HG03066 (cell line): Measurements from ENCODE around the gene PRXL2B.

Source experiments
- ATAC-seq: cut with Tn5 transposase; IDR thresholded peaks from one replicate; pipeline ENCODE4 v1.9.1; 2021; ENCODE audit warnings: low read depth; ENCODE audit not compliant: unreplicated experiment

Gene PRXL2B

DNA sequence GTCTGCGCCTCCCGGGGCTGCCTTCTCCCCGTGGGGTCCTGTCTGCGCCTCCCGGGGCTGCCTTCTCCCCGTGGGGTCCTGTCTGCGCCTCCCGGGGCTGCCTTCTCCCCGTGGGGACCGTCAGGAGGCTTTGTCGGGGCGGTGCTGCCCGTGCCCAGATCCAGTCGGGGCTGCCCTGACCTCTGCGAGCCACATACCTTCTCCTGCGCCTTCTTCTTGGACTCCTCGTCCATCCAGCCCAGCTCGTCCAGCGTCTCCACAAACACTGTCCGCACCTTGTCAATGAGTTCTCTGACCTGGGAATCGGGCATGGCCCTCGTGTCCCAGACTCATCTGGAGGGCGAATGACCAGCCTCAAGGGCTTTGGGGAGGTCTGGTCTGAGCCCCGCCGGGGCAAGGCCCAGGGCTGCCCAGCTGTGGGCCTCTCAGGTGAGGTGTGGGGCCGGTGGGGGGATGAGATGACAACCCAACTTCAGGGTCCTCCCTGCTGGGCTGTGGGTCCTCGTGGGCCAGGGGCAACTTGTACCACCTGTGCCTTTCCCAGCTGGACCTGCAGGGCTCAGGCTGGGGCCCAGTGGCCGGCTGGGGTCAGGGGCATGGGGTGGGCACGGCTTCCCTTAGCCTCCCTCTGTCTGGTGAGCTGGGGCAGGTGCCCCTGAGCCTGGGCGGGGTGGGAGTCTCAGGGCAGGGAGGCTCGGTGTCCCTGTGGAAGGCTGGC is 9.4 kb downstream of the PRXL2B start:
- no peak for ATAC-seq

- ATAC-seq, result no peak
Observed at GRCh38 chr1:2596530-2597333, 10.2 kb downstream of the PRXL2B start.

DNA sequence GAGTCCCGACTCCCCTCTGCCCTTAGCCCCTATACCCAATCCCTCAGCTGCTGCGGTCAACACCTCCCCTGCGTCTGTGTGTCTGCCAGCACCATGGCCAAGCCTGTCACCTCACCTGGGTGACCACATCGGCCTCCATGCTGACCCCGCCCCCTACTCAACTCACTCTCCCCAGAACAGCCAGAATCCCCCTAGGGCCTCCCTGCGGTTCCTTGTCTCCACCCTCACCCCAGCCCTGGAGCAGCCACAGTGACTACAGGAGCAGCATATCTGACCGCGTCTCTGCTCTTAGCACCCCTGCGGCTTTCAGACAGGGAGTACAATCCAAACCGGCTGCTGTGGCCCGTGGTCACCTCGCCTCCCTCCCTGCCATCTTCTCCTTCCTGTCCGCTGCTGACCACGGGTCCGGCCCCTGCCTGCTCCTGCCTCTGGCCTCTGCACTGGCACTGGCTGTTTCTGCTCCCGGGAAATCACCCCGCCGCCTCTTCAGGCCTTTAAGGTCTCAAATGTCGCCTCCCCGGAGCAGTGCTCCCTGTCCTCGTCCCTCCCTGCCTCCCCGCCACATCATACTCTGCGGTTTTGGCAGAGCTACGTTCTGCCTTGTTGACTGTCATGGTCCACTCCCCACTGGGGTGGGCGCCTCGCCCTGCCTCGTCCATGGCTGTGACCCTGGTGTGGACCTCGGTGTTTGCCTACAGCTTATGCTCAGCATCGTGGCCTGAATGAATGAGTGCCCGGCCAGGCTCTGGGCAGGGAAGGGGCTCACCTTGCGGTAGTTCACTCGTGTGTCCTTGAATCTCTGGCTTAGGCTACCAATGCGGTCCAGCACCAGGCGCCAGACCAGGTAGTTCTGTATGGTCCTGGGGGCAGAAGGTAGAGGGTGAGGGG is 11.1 kb downstream of the PRXL2B start:
- no peak for ATAC-seq

- no peak for ATAC-seq
Observed at GRCh38 chr1:2598329-2598931, 11.9 kb downstream of the PRXL2B start.

- ATAC-seq, result no peak
Observed at GRCh38 chr1:2601721-2602303, 15.2 kb downstream of the PRXL2B start.

DNA sequence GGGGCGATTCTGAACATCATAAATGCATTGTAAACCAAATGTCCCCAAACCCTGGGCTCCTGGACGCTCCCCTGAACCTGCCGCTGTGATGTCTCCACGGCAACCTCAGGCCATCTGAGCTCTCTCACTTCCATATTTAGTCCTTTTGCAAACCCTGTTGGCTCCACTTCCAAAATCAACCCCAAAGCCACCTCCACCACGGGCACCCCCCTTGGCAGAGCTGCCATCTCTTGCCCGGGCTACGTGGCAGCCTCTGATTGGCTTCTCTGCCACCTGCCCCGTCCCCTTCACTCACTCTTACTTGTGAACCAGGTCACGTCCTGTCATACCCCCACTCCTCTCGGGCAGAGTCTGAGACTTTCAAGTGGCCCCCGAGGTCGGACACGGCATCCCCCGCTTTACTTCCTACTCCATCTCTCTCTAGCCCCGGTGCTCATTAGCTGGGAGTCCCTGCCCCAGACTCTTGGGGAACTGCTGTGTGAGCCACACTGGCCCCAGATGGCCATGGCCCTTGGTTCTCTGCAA is 15.8 kb downstream of the PRXL2B start:
- no peak for ATAC-seq

- ATAC-seq, result no peak
Observed at GRCh38 chr1:2602866-2603520, 16.4 kb downstream of the PRXL2B start.

DNA sequence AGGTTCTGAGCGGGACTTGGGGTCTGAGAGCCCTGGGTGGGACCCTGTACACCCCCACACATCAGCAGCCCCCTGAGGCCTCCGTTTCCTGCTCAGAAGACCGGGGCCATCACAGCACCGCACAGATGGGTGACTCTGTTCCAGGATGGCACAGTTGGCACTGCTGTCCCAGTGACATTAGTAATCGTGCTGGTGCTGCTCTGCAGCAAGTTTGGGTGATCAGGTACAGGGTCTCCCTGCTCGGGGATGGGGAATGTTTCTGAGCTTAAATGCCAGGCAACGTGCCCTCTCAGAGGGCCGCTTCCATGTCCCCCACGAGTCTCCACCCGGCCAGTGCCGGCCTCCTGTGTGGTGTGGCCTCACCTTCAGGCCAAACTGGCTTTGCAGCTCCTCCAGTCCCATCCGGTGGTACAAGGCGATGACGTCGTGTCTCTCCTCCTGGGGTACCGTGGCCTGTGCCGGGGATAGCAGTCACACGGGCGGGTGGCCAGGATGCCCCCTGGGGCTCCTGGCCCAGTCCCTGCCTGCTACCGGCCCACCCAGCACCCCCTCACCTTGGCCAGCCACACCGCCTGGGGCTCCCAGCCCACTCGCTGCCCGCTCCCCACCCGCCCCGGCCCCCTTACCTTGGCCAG is 17.1 kb downstream of the PRXL2B start:
- no peak for ATAC-seq

DNA sequence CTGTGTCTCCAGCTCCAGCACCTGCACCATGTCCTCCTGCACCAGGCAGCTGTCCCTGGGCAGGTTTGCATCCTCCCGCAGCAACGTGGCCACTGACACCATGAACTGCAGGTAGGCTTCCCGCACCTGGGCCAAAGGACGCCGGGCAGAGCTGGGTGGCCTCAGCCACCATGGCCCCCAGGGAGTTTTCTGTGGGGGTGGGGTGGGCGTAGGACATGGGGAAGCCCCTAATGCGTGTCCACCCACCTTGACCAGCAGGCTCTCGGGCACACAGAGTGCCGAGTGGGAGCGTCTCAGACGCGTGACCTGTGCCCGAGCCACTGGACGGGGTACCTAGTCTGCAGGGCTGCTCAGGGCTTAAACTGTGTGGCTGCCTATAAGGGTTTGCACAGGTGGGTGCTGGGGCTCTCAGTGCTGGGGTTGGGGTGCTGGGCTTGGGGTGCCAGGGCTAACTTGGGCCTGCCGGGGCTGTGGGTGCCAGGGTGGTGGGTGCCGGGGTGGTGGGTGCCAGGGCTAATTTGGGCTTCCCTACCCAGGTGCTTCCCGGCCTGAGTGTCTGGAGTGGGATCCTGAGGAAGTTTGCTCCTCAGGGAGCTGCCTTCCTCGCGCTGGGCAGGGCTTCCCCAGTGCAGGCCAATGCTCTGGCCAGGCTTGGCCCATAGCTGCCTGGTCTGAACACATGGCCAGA is 17.7 kb downstream of the PRXL2B start:
- no peak for ATAC-seq

- no peak for ATAC-seq
Observed at GRCh38 chr1:2604844-2605508, 18.4 kb downstream of the PRXL2B start.

DNA sequence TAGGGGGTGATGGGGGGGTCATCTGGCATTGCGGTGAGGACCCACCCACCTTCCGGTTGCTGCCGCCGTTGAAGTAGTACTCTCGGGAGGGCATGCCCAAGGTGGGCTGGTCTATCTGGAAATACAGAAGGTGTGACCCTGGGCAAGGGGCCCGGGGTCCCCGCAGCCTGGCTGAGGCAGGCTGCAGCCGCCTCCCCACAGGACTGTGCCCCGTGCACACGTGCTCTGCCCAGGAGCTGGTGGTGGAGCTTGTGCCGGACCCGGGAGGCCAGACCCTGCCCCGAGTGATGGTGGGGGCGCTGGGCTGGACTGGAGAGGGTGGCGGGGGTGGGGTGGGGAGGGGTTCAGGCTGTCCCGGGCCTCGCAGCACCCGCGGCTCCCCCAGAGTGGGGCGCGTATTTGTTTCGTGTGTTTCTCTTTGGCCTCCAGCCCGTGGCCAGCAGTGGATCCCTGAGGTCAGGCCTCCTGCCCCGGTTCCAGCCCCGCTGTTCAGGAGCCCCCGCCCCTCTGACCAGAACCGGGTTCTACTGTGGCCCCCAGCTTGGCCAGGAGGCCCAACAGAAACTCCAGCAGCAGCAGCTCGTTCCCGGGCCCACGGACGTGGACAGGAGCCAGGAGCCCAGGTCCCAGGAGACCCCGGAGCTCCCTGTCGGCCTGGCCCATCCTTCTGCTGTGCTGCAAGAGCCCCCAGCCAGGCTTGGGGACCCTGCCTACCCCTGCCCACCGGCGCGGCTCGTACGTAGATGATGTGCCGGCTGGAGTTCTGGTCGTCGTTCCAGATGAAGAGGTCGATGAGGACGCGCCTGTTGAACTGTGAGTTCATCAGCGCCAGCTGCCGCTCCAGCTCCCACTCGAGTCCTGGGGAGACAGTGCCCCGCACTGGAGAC is 19.2 kb downstream of the PRXL2B start:
- ATAC-seq, result no peak

DNA sequence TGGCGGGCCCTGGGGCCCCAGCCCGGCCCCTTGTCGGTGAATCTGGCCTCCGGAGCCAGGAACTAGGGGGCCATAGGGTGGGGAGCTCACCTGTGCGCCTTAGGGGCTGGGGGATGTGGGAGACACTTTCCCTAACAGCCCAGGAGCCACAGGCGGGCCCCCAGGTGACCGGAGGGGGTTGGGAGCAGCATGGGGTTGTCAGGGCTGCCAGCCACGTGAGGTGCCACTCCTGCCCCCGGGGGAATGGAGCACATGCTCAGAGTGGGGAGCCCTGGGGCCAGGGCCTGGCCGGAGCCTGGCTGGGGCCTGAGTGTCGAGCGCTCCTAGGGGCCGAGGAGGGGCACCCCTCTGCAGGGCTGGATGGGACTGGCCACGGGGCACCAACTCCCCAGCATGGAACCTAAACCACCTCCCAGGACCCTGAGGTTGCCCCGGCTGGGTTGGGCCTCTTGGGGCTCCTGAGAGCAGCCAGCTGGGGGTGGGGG is 19.9 kb downstream of the PRXL2B start:
- no peak for ATAC-seq

DNA sequence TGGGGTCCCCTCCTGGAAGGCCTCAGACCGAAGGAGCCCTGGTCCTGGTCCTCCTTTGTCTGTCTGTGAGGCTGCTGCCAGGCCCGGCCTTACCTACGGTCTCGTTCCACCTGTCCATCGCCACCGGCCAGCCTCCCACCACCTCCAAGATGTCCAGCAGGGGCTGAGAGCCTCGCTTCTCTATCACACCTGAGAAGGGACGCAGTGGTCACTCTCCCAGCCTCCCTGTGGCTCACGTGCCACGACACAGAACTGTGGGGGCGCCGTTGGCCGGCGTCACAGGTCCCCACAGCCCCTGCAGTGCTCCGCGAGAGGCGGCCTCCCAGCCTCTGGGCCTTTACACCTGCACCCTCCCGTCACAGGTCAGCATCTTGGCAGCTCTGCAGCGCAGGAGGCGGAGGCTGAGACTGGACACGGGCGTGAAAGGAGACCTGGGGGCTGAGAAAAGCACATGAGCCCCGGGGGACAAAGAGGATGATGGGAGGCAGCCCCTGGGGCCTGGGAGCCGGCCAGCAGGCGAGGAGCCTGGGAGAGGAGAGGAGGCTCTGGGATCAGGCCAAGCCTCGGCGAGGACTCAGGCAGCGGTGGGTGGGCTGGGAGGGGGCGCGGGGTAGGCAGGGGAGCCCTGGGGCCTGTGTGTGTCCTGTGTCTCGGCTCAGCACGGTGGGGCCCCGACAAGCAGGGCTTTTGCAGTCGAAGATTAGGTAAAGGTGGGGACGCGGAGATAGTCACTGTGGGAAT is 20.5 kb downstream of the PRXL2B start:
- no peak for ATAC-seq

DNA sequence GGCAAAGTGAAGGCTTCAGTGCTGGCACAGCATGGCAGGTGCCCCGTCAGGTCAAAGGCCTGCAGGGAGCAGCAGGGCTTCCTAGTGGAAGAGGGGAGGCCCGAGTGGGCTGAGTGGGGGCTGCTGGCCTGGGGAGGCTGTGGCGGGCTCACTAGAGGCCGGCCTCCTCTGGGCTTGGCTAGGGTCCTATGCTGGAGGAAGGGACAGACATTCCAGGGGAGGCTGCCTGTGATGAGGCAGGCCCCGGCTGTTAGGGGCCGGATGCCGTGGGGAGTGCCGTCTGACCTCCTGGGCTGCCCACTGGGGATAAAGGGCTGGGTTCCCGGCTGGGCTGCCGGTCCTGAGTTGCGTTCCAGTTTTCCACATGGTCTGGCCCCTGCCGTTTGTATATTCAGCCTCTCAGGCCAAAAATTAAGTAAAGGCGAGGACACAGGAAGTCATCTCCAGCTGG is 21.1 kb downstream of the PRXL2B start:
- no peak for ATAC-seq

GRCh38 chr1:2609319-2610035 is 22.9 kb downstream of the PRXL2B start:
- no peak for ATAC-seq
